ENCODE results near the gene ACTN3.

- TF ChIP-seq EP300 (conservative IDR thresholded peaks at IDR 0.05; ENCODE audit: poor library complexity, severe bottlenecking) (no peak), POLR2AphosphoS5 (IDR thresholded peaks at IDR 0.05) (no peak), CTCF (IDR thresholded peaks at IDR 0.05; ENCODE audit: poor library complexity, severe bottlenecking) (no peak)
Measured at GRCh38 chr11:66564538-66564937, 17.8 kb downstream of the ACTN3 start.

Measured in neural cell (in vitro differentiated cells).